K562 (cell line): ENCODE data around the gene TMEM205.
"Not testable (repeated sequence)": the region's sequence is repeated elsewhere in the genome, so short reads cannot be mapped to it uniquely, and the experiment has no call there.

Experiments
- ADNP ChIP-seq: fragments of 200-800 bp; sonication (Bioruptor generic); IDR thresholded peaks from 2 replicates; pipeline ENCODE4 v1.6.1; 2016; ENCODE audit warnings: missing genetic modification characterization, missing compliant biosample characterization
- CREB3L1 ChIP-seq: fragments of 450-650 bp; IDR thresholded peaks from 2 replicates; pipeline ENCODE4 v1.6.1; 2014; ENCODE audit warnings: low read depth, mild to moderate bottlenecking, moderate library complexity, borderline replicate concordance
- CTCF ChIP-seq, 3 experiments: IDR thresholded peaks in 2 of 3; conservative IDR thresholded peaks in 1 of 3; 2 replicates each; pipeline ENCODE4 v1.5.1; 2011 to 2012; ENCODE audit warnings: low read length in 3 of 3, mild to moderate bottlenecking in 3 of 3, control low read depth in 2 of 3, improper control_type of control experiment in 1 of 3, inconsistent platforms in 1 of 3, low read depth in 1 of 3, mixed read lengths in 1 of 3, moderate library complexity in 1 of 3; ENCODE audit not compliant: insufficient read depth in 2 of 3
- HMGXB4 ChIP-seq: sonication (generic); formaldehyde crosslinking; IDR thresholded peaks from 2 replicates; pipeline ENCODE4 v1.8.1; 2023; ENCODE audit warnings: mild to moderate bottlenecking, missing genetic modification reagents
- JUNB ChIP-seq: fragments of 450-650 bp; formaldehyde crosslinking; conservative IDR thresholded peaks from 2 replicates; pipeline ENCODE4 v1.4.0; 2020; ENCODE audit warnings: mild to moderate bottlenecking
- LEF1 ChIP-seq: fragments of 450-650 bp; IDR thresholded peaks from 2 replicates; pipeline ENCODE4 v1.6.1; 2016; ENCODE audit warnings: mild to moderate bottlenecking
- NFYB ChIP-seq: IDR thresholded peaks from 2 replicates; pipeline ENCODE4 v1.6.1; 2011; ENCODE audit warnings: mild to moderate bottlenecking, moderate library complexity; ENCODE audit not compliant: insufficient read length; ENCODE audit errors: extremely low read depth
- PCBP2 ChIP-seq: fragments of 200-400 bp; formaldehyde crosslinking; IDR thresholded peaks from 2 replicates; pipeline ENCODE4 v1.6.1; 2018; ENCODE audit warnings: low read length, low read depth, mild to moderate bottlenecking, moderate library complexity; ENCODE audit not compliant: poor library complexity, severe bottlenecking
- ZBTB33 ChIP-seq: sonication (generic); formaldehyde crosslinking; IDR thresholded peaks from 2 replicates; pipeline ENCODE4 v1.8.1; 2023; ENCODE audit warnings: mild to moderate bottlenecking, missing genetic modification reagents
- ZNF277 ChIP-seq: fragments of 250-450 bp; sonication (Bioruptor Pico); IDR thresholded peaks from 2 replicates; pipeline ENCODE4 v1.8.0; 2022; ENCODE audit warnings: inconsistent platforms, mild to moderate bottlenecking, moderate library complexity, borderline replicate concordance
- ZNF639 ChIP-seq, 2 experiments: fragments of 200-800 bp in 1 of 2; sonication (Bioruptor generic) in 1 of 2; sonication (generic) in 1 of 2; formaldehyde crosslinking in 1 of 2; IDR thresholded peaks in 1 of 2; conservative IDR thresholded peaks in 1 of 2; 2 replicates each; pipeline versions ENCODE4 v1.5.0 to v1.6.1; 2016 to 2020; ENCODE audit warnings: missing compliant biosample characterization in 1 of 2, missing genetic modification characterization in 1 of 2, missing genetic modification reagents in 1 of 2
- ZNF785 ChIP-seq: fragments of 250-450 bp; sonication (Bioruptor Pico); IDR thresholded peaks from 2 replicates; pipeline ENCODE4 v1.4.0; 2020; ENCODE audit warnings: mild to moderate bottlenecking

- TF ChIP-seq LEF1; ZBTB33; JUNB; PCBP2; CTCF (IDR thresholded peaks at IDR 0.05 in 2 of 3, conservative IDR thresholded peaks at IDR 0.05 in 1 of 3; ENCODE audit: insufficient read depth in 2 of 3, low read depth in 1 of 3, low read length in 3 of 3); NFYB; ZNF277 (CRISPR knock-in tag); ADNP (tag); ZNF785 (CRISPR knock-in tag); CREB3L1; HMGXB4; ZNF639 (CRISPR knock-in tag; conservative IDR thresholded peaks at IDR 0.05 in 1 of 2, IDR thresholded peaks at IDR 0.05 in 1 of 2): not testable (repeated sequence)
These were observed 6.0 kb downstream of the TMEM205 start for GRCh38 chr19:11340099-11340467.
